Fibroblast of villous mesenchyme (primary cell): ENCODE data around the gene SLC43A3. TPM values are rescaled to one million over a fixed set of nuclear protein-coding genes. Genes with fewer than 3 reads are reported as not detected.

Experiments used
- DNase-seq: peaks from one replicate; pipeline ENCODE4 v3.0.0-alpha.2; 2010; ENCODE audit warnings: low read depth
- H3K4me3 ChIP-seq: 2 replicates; pipeline ENCODE4 v1.5.1; 2011; ENCODE audit warnings: low read depth, mild to moderate bottlenecking, low read length
- total RNA-seq: library from RNA; depleted of rRNA; stranded (reverse); fragments of >200 nt; gene quantifications from 2 replicates; pipeline ENCODE4 v1.2.3, GENCODE V29; 2012
- TF ChIP-seq, protein P1 (sequence below): IDR thresholded peaks from 2 replicates; pipeline ENCODE4 v1.5.1; 2012; ENCODE audit warnings: low read depth, mild to moderate bottlenecking, low read length; ENCODE audit not compliant: insufficient read depth

SLC43A3 gene
- total RNA-seq, 1 donor, result 26.3 TPM

DNA sequence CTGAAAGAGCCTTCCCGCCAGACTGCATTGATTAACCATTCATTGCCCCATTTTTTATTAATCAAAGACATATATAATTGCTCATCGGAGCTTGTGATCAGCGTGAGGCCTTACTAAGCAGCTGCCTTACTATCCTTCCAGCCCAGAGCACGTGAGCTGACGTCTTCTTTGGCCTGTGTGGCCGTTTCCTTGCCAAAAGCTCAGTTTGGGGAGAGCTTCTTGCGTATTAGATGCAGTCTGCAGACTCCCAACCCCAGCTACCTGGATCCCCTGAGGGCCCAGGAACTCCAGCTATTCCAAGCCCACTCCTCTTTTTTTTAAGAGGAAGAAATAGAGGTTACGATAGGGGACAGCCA, 784 bp upstream of the SLC43A3 start:
- TF ChIP-seq, protein P1, sequence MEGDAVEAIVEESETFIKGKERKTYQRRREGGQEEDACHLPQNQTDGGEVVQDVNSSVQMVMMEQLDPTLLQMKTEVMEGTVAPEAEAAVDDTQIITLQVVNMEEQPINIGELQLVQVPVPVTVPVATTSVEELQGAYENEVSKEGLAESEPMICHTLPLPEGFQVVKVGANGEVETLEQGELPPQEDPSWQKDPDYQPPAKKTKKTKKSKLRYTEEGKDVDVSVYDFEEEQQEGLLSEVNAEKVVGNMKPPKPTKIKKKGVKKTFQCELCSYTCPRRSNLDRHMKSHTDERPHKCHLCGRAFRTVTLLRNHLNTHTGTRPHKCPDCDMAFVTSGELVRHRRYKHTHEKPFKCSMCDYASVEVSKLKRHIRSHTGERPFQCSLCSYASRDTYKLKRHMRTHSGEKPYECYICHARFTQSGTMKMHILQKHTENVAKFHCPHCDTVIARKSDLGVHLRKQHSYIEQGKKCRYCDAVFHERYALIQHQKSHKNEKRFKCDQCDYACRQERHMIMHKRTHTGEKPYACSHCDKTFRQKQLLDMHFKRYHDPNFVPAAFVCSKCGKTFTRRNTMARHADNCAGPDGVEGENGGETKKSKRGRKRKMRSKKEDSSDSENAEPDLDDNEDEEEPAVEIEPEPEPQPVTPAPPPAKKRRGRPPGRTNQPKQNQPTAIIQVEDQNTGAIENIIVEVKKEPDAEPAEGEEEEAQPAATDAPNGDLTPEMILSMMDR, result no peak
- H3K4me3 ChIP-seq, result no peak overlapping the region
- peak; percentile 60 for DNase-seq

DNA sequence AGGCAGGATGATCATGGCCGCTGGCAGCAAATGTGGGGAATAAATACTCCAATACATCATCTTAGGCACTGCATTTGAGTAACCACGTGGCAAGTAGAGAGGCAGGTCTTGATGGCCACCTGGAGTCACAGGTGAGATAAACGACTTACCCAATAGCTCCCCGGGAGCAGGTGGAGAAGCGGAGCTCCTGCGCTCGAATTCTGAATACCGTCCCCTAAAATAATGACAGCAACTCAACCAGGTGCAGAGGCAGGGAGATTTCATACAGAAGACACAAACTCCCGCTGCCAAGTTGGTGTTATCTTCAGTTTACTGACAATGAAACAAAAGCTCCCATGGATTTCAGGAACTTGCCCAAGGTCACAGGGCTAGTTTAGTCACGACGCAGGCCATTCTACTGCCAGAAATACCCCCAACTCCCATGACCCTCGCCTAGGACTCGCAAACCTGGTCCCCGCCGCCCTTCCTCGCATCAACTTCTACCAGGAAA, 437 bp downstream of the SLC43A3 start:
- DNase-seq, result peak; percentile 32
- peak overlapping the region; percentile 53 for H3K4me3 ChIP-seq

DNA sequence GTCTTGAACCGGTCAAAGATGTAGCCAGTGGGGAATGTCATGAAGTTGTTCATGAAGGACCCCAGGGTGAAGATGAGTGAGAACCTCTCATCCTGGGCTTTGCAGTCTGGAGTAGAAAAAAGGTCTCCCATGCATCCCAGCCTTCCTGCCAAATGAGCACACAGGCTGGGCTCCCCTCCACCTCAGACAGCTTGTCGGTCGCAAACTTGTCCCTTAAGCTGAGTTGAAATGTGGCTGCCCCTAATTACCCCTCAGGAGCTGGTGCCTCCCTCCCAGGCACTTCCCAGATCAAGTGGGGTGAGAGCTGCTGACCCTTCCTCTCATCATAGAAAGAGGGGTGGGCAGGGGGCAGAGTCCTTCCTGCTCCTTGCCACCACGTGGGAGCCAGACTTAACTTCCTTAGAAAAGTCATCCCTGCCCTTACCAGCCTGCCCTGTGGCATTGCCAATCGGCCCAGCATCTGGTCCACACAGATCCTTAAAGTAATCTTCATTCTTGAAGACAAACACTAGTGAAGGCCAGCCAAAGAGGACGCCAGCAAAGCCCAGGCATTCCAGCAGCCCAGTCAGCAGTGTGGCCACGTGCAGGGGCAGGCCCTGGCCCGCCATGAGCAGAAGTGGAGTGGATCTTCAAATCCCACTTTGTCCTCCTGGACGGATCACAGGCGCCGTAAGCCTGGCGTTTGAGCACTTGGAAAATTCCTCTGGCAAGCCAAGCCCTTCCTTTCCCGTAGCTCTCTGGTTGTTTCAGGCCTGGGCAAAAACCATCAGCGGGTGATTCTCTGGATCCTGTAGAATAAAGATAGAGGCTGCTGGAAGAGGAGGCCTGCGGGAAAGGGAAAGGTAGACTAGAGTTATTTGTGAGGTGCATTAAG, 1.1 kb downstream of the SLC43A3 start:
- H3K4me3 ChIP-seq, result peak overlapping the region; percentile 53
- TF ChIP-seq, protein P1, result no peak
- peak; percentile 14 for DNase-seq

More for the DNA sequence above, 437 bp downstream of the SLC43A3 start:
- TF ChIP-seq, protein P1, result no peak

DNA sequence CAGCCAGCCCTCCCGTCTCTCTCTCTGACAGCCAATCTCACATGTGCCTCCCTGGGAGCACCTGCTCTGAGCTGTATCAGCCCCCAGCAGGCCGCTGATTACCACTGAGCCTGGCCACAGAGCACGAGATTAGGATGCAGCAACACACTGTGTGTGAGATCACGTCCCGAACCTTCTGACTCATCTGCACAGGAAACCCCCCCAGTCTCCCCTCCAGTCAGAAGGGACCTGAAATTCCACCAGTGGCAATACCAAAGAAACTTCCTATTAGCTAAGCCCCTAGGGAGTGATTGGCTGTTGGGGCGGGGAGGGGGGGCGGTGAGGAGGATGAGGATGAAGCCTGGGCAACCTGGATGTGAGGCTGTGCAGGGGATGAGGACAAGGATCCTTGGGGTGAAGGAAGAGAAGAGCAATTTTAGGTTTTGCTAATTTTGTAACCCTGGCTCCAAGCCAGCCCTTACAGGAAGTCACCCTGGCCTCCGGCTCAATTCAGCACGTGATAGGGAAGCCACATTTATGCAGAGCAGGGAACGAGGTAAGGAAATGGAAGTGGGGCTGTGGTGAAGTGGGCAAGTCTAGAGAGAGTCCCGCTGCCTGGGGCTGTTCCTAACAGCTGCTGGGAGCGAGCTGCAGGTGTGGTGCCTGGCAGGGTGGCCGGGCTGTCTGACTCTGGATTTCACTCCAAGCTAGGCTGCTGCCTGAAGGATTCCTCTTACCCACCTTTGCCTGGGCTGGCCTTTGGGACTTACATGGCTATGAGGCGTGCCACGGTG, 1.9 kb downstream of the SLC43A3 start:
- no peak overlapping the region for H3K4me3 ChIP-seq
- peak; percentile 89 for DNase-seq
- TF ChIP-seq, protein P1, result no peak

DNA sequence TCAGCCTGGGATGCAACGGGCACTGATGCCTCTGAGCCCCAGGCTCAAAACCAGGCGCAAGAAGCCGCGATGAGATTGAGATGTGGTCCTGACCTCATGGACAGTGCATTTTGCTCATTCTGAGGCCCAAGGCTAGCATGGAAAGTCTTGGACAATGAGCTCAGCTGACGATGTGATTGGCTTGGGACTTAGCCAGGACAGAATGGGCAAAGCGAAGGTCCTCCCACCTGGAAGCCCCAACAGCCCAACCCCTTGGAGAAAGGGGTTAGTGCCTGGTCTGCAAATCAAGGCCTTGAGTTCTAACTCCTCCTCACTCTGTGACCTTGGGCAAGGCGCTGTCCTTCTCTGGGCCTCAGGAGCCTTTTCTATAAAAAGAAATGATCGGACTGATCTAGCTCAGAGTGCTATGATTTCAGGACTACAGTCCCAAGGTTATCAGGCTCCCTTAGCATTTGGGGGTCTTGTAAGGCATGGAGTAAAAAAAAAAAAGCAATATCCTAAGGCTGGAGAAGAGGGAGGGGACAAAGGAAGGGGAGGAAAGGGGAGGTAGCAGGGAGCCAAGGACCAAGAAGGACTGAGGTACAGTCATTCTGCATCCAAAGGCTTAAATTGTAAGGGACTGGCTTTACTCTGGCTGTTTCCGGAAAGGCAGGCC, 2.7 kb downstream of the SLC43A3 start:
- TF ChIP-seq, protein P1, result no peak
- no peak for DNase-seq
- no peak overlapping the region for H3K4me3 ChIP-seq

DNA sequence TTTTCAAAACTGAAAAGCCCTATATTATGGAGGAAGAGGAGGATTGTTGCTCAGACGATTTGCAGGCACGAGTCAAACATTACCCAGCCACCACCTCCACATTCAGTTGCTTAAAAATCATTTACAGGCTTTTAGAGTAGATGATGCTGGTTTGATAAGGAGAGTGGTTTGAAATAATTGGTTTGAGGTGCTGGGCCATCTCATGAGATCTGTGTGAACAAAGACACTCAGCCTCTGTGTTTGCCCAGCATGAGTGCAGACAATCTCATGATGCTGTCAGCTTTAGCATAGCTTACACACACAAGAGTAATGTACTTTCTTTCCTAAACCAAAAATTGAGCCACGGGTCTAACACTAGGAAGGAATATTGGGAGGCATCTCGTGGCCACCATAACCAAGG, 4.3 kb downstream of the SLC43A3 start:
- TF ChIP-seq, protein P1, result no peak
- DNase-seq, result no peak
- H3K4me3 ChIP-seq, result no peak overlapping the region
